Measurements from ENCODE around the gene GALNT1.
A peak's percentile ranks its signal among the peaks of the same experiment; 100 is the strongest.

GALNT1 gene

GRCh38 chr18:35581898-35582641, 530 bp downstream of the GALNT1 start:
- Histone ChIP-seq H3K9me2 (replicated peaks; ENCODE audit: control insufficient read depth, low read length) (no peaks in the 10 kb centered on the region), H3K79me2 (ENCODE audit: control insufficient read depth, low read length) (peaks cover 53% of the 10 kb centered on the region), H3K4me2 (ENCODE audit: low read length) (peak overlapping the region; percentile 77), H3K27ac (ENCODE audit: low read depth, low read length) (peak overlapping the region; percentile 11; the same call in 1 of the 2 replicates), H3F3A (ENCODE audit: control insufficient read depth, insufficient read depth) (0 out of 2 replicates have a peak, but pooled peaks cover 6% of the 10 kb centered on the region), H3K27me3 (ENCODE audit: control insufficient read depth, low read length) (no peaks in the 10 kb centered on the region), H3K4me3 (ENCODE audit: low read length) (peak overlapping the region; percentile 93), H4K20me1 (ENCODE audit: control insufficient read depth, insufficient read depth, low read depth, low read length) (no peaks in the 10 kb centered on the region), H3K9me3 (ENCODE audit: control insufficient read depth, insufficient read depth, low read length) (peaks cover under 1% of the 10 kb centered on the region; the same call in 1 of the 2 replicates), H3K4me1 (ENCODE audit: control insufficient read depth, low read length) (peaks cover 21% of the 10 kb centered on the region), H3K36me3 (ENCODE audit: control insufficient read depth, low read length) (peaks cover 10% of the 10 kb centered on the region)
- no peak for TF ChIP-seq CTCF (IDR thresholded peaks at IDR 0.05; ENCODE audit: low read depth, low read length, poor library complexity, severe bottlenecking)
- TF ChIP-seq EZH2phosphoT487 (IDR thresholded peaks at IDR 0.05; ENCODE audit: borderline replicate concordance, low read length), result no peak

GRCh38 chr18:35582899-35583558, 1.5 kb downstream of the GALNT1 start:
- TF ChIP-seq CTCF (IDR thresholded peaks at IDR 0.05; ENCODE audit: low read depth, low read length, poor library complexity, severe bottlenecking) (no peak), EZH2phosphoT487 (IDR thresholded peaks at IDR 0.05; ENCODE audit: borderline replicate concordance, low read length) (no peak)
- H3K4me2 ChIP-seq (ENCODE audit: low read length), result peak overlapping the region; percentile 77
- no peaks in the 10 kb centered on the region for H4K20me1 ChIP-seq (ENCODE audit: control insufficient read depth, insufficient read depth, low read depth, low read length)
- peaks cover 21% of the 10 kb centered on the region for H3K4me1 ChIP-seq (ENCODE audit: control insufficient read depth, low read length)
- peaks cover 63% of the 10 kb centered on the region for H3K79me2 ChIP-seq (ENCODE audit: control insufficient read depth, low read length)
- H3F3A ChIP-seq (ENCODE audit: control insufficient read depth, insufficient read depth), result 0 out of 2 replicates have a peak, but pooled peaks cover 6% of the 10 kb centered on the region
- H3K4me3 ChIP-seq (ENCODE audit: low read length), result peak overlapping the region; percentile 93
- peaks cover 4% of the 10 kb centered on the region for H3K9me3 ChIP-seq (ENCODE audit: control insufficient read depth, insufficient read depth, low read length)
- H3K27ac ChIP-seq (ENCODE audit: low read depth, low read length), result no peak overlapping the region
- no peaks in the 10 kb centered on the region for H3K27me3 ChIP-seq (ENCODE audit: control insufficient read depth, low read length)
- peaks cover 18% of the 10 kb centered on the region for H3K36me3 ChIP-seq (ENCODE audit: control insufficient read depth, low read length)
- no peaks in the 10 kb centered on the region for H3K9me2 ChIP-seq (replicated peaks; ENCODE audit: control insufficient read depth, low read length)

DNA sequence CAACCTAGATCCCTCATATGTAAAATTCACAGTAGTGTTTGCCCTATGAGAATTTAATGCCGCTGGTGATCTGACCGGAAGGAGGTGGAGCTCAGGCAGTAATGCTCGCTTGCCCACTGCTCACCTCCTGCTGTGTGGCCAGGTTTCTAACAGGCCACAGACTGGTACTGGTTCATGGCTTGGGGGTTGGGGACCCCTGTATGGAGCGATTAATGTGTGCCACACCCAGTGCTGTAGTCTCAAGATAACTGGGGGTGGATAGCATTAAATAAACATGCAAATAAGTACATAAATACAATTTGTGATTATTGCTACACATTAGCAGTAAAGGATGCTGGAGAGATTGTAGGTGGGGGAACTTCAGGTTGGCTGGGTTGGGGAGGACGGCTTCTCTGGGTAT, 3.2 kb downstream of the GALNT1 start:
- H3K4me3 ChIP-seq (ENCODE audit: low read length), result no peak overlapping the region
- H3K79me2 ChIP-seq (ENCODE audit: control insufficient read depth, low read length), result peaks cover 80% of the 10 kb centered on the region
- no peak overlapping the region for H3K27ac ChIP-seq (ENCODE audit: low read depth, low read length)
- peaks cover 11% of the 10 kb centered on the region for H3K9me3 ChIP-seq (ENCODE audit: control insufficient read depth, insufficient read depth, low read length)
- TF ChIP-seq EZH2phosphoT487 (IDR thresholded peaks at IDR 0.05; ENCODE audit: borderline replicate concordance, low read length), result no peak
- TF ChIP-seq CTCF (IDR thresholded peaks at IDR 0.05; ENCODE audit: low read depth, low read length, poor library complexity, severe bottlenecking), result no peak
- H3K4me1 ChIP-seq (ENCODE audit: control insufficient read depth, low read length), result peaks cover 20% of the 10 kb centered on the region
- H3K9me2 ChIP-seq (replicated peaks; ENCODE audit: control insufficient read depth, low read length), result no peaks in the 10 kb centered on the region
- no peaks in the 10 kb centered on the region for H4K20me1 ChIP-seq (ENCODE audit: control insufficient read depth, insufficient read depth, low read depth, low read length)
- H3K4me2 ChIP-seq (ENCODE audit: low read length), result no peak overlapping the region
- H3K27me3 ChIP-seq (ENCODE audit: control insufficient read depth, low read length), result no peaks in the 10 kb centered on the region
- H3F3A ChIP-seq (ENCODE audit: control insufficient read depth, insufficient read depth), result 0 out of 2 replicates have a peak, but pooled peaks cover 6% of the 10 kb centered on the region
- H3K36me3 ChIP-seq (ENCODE audit: control insufficient read depth, low read length), result peaks cover 20% of the 10 kb centered on the region
